HL-60 (cell line): ENCODE data around the gene TTC13.

Source experiments
- GABPA ChIP-seq: IDR thresholded peaks from 2 replicates; pipeline ENCODE4 v1.6.1; 2012; ENCODE audit warnings: low read depth
- POLR2AphosphoS5 ChIP-seq: IDR thresholded peaks from 2 replicates; pipeline ENCODE4 v1.6.1; 2012; ENCODE audit warnings: low read depth
- REST ChIP-seq: IDR thresholded peaks from 2 replicates; pipeline ENCODE4 v1.6.1; 2012; ENCODE audit warnings: low read depth; ENCODE audit not compliant: insufficient replicate concordance
- SPI1 ChIP-seq: IDR thresholded peaks from 2 replicates; pipeline ENCODE4 v1.6.1; 2012; ENCODE audit warnings: low read depth, mild to moderate bottlenecking, borderline replicate concordance
- TF ChIP-seq, protein P1 (sequence below): IDR thresholded peaks from one replicate; pipeline ENCODE4 v1.5.1; 2011; ENCODE audit warnings: low read length, control low read depth, inconsistent platforms; ENCODE audit not compliant: insufficient read depth

GRCh38 chr1:230937371-230937770 is 41.3 kb downstream of the TTC13 start:
- TF ChIP-seq POLR2AphosphoS5 (no peak), GABPA (no peak), SPI1 (no peak), REST (no peak)
- TF ChIP-seq, protein P1, sequence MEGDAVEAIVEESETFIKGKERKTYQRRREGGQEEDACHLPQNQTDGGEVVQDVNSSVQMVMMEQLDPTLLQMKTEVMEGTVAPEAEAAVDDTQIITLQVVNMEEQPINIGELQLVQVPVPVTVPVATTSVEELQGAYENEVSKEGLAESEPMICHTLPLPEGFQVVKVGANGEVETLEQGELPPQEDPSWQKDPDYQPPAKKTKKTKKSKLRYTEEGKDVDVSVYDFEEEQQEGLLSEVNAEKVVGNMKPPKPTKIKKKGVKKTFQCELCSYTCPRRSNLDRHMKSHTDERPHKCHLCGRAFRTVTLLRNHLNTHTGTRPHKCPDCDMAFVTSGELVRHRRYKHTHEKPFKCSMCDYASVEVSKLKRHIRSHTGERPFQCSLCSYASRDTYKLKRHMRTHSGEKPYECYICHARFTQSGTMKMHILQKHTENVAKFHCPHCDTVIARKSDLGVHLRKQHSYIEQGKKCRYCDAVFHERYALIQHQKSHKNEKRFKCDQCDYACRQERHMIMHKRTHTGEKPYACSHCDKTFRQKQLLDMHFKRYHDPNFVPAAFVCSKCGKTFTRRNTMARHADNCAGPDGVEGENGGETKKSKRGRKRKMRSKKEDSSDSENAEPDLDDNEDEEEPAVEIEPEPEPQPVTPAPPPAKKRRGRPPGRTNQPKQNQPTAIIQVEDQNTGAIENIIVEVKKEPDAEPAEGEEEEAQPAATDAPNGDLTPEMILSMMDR = no peak
